ENCODE results near the gene RASSF6. TPM values are rescaled to one million over a fixed set of nuclear protein-coding genes. Genes with fewer than 3 reads are reported as not detected.
"Not testable (repeated sequence)": the region's sequence is repeated elsewhere in the genome, so short reads cannot be mapped to it uniquely, and the experiment has no call there.

RASSF6 gene
- total RNA-seq, 2 experiments from 2014 or later: not detected

- H3K27ac Mint-ChIP-seq: no peak overlapping the region
- DNase-seq: no peak
- H3K27me3 Mint-ChIP-seq: no peaks in the 10 kb centered on the region
- no peaks in the 10 kb centered on the region for H3K9me3 Mint-ChIP-seq
- H3K4me3 Mint-ChIP-seq: no peak overlapping the region
- H3K4me1 Mint-ChIP-seq: no peaks in the 10 kb centered on the region
- no peaks in the 10 kb centered on the region for H3K36me3 Mint-ChIP-seq
These were observed 21.1 kb downstream of the RASSF6 start for GRCh38 chr4:73599182-73599581.

DNA sequence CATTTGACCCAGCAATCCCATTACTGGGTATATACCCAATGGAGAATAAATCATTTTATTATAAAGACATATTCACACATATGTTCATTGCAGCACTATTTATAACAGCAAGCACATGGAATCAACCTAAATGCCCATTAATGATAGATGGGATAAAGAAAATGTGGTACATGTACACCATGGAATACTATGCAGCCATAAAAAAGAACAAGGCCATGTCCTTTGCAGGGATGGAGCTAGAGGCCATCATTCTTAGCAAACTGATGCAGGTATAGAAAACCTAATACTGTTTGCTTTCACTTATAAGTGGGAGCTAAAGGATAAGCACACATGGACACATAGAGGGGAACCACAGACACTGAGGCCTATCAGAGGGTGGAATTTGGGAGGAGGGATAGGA, 22.6 kb downstream of the RASSF6 start:
- Mint-ChIP-seq H3K4me1 (no peaks in the 10 kb centered on the region), H3K27ac (no peak overlapping the region), H3K9me3 (no peaks in the 10 kb centered on the region), H3K36me3 (no peaks in the 10 kb centered on the region), H3K27me3 (no peaks in the 10 kb centered on the region), H3K4me3 (no peak overlapping the region)
- no peak for DNase-seq

DNA sequence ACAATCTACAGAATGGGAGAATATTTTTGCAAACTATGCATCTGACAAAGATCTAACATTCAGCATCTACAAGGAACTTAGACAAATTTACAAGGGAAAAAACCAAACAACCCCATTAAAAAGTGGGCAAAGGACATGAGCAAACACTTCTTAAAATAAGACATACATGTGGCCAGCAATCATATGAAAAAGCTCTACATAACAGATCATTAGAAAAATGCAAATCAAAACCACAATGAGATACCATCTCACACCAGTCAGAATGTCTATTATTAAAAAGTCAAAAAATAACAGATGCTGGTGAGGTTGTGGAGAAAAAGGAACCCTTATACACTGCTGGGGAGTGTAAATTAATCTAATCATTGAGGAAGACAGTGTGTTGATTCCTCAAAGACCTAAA, 23.1 kb downstream of the RASSF6 start:
- H3K4me1 Mint-ChIP-seq, H3K9me3 Mint-ChIP-seq, H3K27me3 Mint-ChIP-seq, H3K36me3 Mint-ChIP-seq, H3K4me3 Mint-ChIP-seq, H3K27ac Mint-ChIP-seq, DNase-seq: not testable (repeated sequence)

DNA sequence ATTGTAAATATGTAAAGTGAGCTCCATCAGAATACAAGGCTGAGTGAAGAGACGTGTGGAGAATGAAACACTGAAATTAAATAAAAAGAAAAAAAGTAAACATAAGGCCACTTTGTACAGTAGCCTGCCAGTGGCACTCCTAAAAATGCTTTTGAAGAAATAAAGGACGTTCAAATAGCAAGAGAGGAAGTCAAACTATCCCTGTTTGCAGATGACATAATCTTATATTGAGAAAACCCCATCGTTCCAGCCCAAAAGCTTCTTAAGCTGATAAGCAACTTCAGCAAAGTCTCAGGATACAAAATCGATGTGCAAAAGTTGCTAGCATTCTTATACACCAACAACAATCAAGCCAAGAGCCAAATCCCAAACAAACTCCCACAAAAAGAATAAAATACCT, 24.2 kb downstream of the RASSF6 start:
- Mint-ChIP-seq H3K36me3 (no peaks in the 10 kb centered on the region), H3K27ac (no peak overlapping the region), H3K9me3 (no peaks in the 10 kb centered on the region), H3K4me1 (no peaks in the 10 kb centered on the region), H3K4me3 (no peak overlapping the region), H3K27me3 (no peaks in the 10 kb centered on the region)
- DNase-seq: no peak

- Mint-ChIP-seq H3K27ac (no peak overlapping the region), H3K4me1 (peaks cover 3% of the 10 kb centered on the region), H3K36me3 (no peaks in the 10 kb centered on the region), H3K9me3 (no peaks in the 10 kb centered on the region), H3K27me3 (no peaks in the 10 kb centered on the region), H3K4me3 (no peak overlapping the region)
- DNase-seq: no peak
These were observed 26.5 kb downstream of the RASSF6 start for GRCh38 chr4:73593631-73594241.

DNA sequence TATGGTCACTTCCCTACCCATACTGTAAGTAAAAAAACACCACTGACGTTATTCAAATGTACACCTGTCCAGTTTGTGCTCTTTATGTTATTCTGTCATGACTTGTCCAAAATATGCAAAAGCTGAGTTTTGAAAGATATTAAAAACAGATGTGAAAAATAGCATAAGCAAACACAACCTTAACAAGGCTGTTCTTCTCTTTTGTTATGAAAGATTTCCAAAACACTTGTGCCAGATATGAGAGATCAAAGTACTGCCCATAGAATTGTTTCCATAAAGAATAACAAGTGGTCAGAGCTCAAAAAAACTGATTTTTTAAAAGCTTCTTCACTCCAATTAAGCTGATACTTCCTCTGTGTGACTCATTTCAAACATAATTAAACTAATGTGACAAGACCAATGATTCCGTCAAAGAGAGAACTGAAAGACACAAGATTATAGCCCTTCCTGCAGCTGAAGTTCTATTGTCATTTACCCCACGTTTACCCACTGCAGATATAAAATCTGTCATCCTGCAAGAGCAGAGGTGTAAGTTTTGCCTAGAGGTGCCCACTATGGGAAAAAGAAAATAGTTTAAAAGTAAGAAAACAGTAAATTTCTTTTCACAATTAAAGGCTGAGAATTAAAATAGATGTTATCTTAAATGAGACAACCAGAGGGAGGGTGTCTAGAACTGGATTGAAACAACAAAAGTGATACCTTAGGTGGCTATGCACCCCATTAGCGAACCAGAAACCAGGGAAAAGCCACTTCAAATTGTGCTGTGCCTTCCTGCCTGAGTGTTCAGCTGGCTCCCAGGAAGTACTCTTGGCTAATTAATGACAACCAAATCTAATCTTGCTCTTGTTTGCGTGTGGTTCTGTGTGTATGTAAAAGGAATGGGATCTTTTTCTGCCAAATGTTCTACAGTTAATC, 30.1 kb downstream of the RASSF6 start:
- H3K4me3 Mint-ChIP-seq: no peak overlapping the region

GRCh38 chr4:73589261-73589847, 30.9 kb downstream of the RASSF6 start:
- Mint-ChIP-seq H3K27ac (no peak overlapping the region), H3K4me3 (no peak overlapping the region), H3K9me3 (no peaks in the 10 kb centered on the region), H3K4me1 (peaks cover 3% of the 10 kb centered on the region), H3K27me3 (no peaks in the 10 kb centered on the region), H3K36me3 (no peaks in the 10 kb centered on the region)
- DNase-seq: no peak

More for the DNA sequence above, 30.1 kb downstream of the RASSF6 start:
- DNase-seq: no peak
- no peaks in the 10 kb centered on the region for H3K27me3 Mint-ChIP-seq
- no peaks in the 10 kb centered on the region for H3K9me3 Mint-ChIP-seq
- H3K27ac Mint-ChIP-seq: no peak overlapping the region
- peaks cover 3% of the 10 kb centered on the region for H3K4me1 Mint-ChIP-seq
- no peaks in the 10 kb centered on the region for H3K36me3 Mint-ChIP-seq

GRCh38 chr4:73588613-73589012, 31.6 kb downstream of the RASSF6 start:
- no peaks in the 10 kb centered on the region for H3K9me3 Mint-ChIP-seq
- H3K27ac Mint-ChIP-seq: no peak overlapping the region
- H3K4me1 Mint-ChIP-seq: peaks cover 3% of the 10 kb centered on the region
- H3K4me3 Mint-ChIP-seq: no peak overlapping the region
- no peaks in the 10 kb centered on the region for H3K36me3 Mint-ChIP-seq
- H3K27me3 Mint-ChIP-seq: no peaks in the 10 kb centered on the region
- DNase-seq: no peak

- Mint-ChIP-seq H3K9me3 (no peaks in the 10 kb centered on the region), H3K4me1 (peaks cover 3% of the 10 kb centered on the region), H3K27ac (no peak overlapping the region), H3K27me3 (no peaks in the 10 kb centered on the region), H3K4me3 (no peak overlapping the region), H3K36me3 (no peaks in the 10 kb centered on the region)
- no peak for DNase-seq
These were observed 33.6 kb downstream of the RASSF6 start for GRCh38 chr4:73586666-73587065.

- DNase-seq: no peak
- Mint-ChIP-seq H3K27ac (no peak overlapping the region), H3K27me3 (no peaks in the 10 kb centered on the region), H3K36me3 (no peaks in the 10 kb centered on the region), H3K9me3 (no peaks in the 10 kb centered on the region), H3K4me1 (peaks cover 3% of the 10 kb centered on the region), H3K4me3 (no peak overlapping the region)
These were observed 34.2 kb downstream of the RASSF6 start for GRCh38 chr4:73586040-73586439.

GRCh38 chr4:73585345-73585744, 34.9 kb downstream of the RASSF6 start:
- Mint-ChIP-seq H3K4me1 (peaks cover 3% of the 10 kb centered on the region), H3K9me3 (no peaks in the 10 kb centered on the region)
- no peak for DNase-seq

GRCh38 chr4:73583666-73584065, 36.6 kb downstream of the RASSF6 start:
- Mint-ChIP-seq H3K4me1 (no peaks in the 10 kb centered on the region), H3K9me3 (no peaks in the 10 kb centered on the region), H3K27me3 (no peaks in the 10 kb centered on the region), H3K36me3 (no peaks in the 10 kb centered on the region), H3K4me3 (no peak overlapping the region), H3K27ac (no peak overlapping the region)
- no peak for DNase-seq

More at GRCh38 chr4:73585345-73585744, 34.9 kb downstream of the RASSF6 start:
- no peak overlapping the region for H3K27ac Mint-ChIP-seq
- no peak overlapping the region for H3K4me3 Mint-ChIP-seq
- H3K36me3 Mint-ChIP-seq: no peaks in the 10 kb centered on the region
- no peaks in the 10 kb centered on the region for H3K27me3 Mint-ChIP-seq

GRCh38 chr4:73577371-73577770, 42.9 kb downstream of the RASSF6 start:
- no peak overlapping the region for H3K27ac Mint-ChIP-seq
- DNase-seq: no peak
- H3K36me3 Mint-ChIP-seq: no peaks in the 10 kb centered on the region
- H3K4me3 Mint-ChIP-seq: no peak overlapping the region
- H3K27me3 Mint-ChIP-seq: no peaks in the 10 kb centered on the region
- no peaks in the 10 kb centered on the region for H3K9me3 Mint-ChIP-seq
- no peaks in the 10 kb centered on the region for H3K4me1 Mint-ChIP-seq

GRCh38 chr4:73576381-73576780, 43.9 kb downstream of the RASSF6 start:
- Mint-ChIP-seq H3K4me1 (no peaks in the 10 kb centered on the region), H3K27me3 (peaks cover 4% of the 10 kb centered on the region), H3K9me3 (no peaks in the 10 kb centered on the region), H3K4me3 (no peak overlapping the region), H3K36me3 (no peaks in the 10 kb centered on the region), H3K27ac (no peak overlapping the region)
- no peak for DNase-seq

DNA sequence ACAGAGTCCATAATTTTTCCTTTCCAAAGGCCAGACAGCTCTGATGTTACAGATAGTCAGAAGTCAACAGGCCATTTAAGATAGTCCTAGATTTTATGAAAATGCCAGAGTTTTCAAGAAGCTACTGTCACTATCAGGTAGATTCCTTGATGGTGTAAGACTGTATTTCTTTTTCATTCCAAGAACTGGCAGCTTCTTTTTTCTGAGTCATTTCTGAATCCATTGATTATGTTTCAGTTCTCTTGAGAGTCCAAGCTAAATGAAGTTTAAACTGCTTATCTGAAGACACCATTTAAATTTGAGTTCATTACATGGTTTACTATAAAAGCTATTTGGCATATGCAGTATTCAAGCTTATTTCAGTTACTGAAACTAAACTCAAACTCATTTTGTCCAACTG, 44.6 kb downstream of the RASSF6 start:
- no peak overlapping the region for H3K27ac Mint-ChIP-seq
- no peak for DNase-seq
- H3K9me3 Mint-ChIP-seq: no peaks in the 10 kb centered on the region
- no peaks in the 10 kb centered on the region for H3K36me3 Mint-ChIP-seq
- no peaks in the 10 kb centered on the region for H3K4me1 Mint-ChIP-seq
- peaks cover 4% of the 10 kb centered on the region for H3K27me3 Mint-ChIP-seq
- H3K4me3 Mint-ChIP-seq: no peak overlapping the region

All from activated naive CD8-positive, alpha-beta T cell treated with anti-CD3 and anti-CD28 coated beads for 36 hours (primary cell).